Ovary (tissue), 3 donors: ENCODE data around the gene ABHD12.

Experiments
- CTCF ChIP-seq, 3 donors: fragments of 450-650 bp in 2 of 3; fragments of 200-600 bp in 1 of 3; IDR thresholded peaks; one replicate each; pipeline versions ENCODE4 v1.5.1 to v1.8.0; 2016 to 2022; ENCODE audit warnings: antibody characterized with exemption in 3 of 3, mild to moderate bottlenecking in 1 of 3
- EP300 ChIP-seq: sonication (generic); formaldehyde crosslinking; IDR thresholded peaks from one replicate; pipeline ENCODE4 v1.6.1; 2017; ENCODE audit warnings: antibody characterized with exemption
- POLR2A ChIP-seq: fragments of 450-650 bp; IDR thresholded peaks from one replicate; pipeline ENCODE4 v1.6.1; 2017; ENCODE audit warnings: antibody characterized with exemption, mild to moderate bottlenecking, moderate library complexity
- donor health status: DM: no; HTN: no; CAD: no.

GRCh38 chr20:25259788-25260254, 130.8 kb downstream of the ABHD12 start:
- TF ChIP-seq CTCF (IDR thresholded peaks at IDR 0.05) = no peak
- no peak for TF ChIP-seq POLR2A
- TF ChIP-seq EP300 = no peak
